Gastrocnemius medialis (tissue), 4 donors: ENCODE measurements around the gene SORL1. TPM values are rescaled to one million over a fixed set of nuclear protein-coding genes. Genes with fewer than 3 reads are reported as not detected.

Experiments
- ATAC-seq, 2 donors: fragments of 150-250 bp; one replicate each; pipeline ENCODE4 v1.9.1; 2016
- DNase-seq, 2 donors: peaks; one replicate each; pipeline ENCODE4 v3.0.0-alpha.2; 2019
- H3K27ac ChIP-seq, 4 donors: fragments of 200-600 bp; sonication (generic); 1 replicate in 1 of 4; 2 replicates in 3 of 4; pipeline ENCODE4 v1.5.1; 2016 to 2018; ENCODE audit warnings: mild to moderate bottlenecking in 2 of 4, moderate library complexity in 1 of 4
- H3K27me3 ChIP-seq, 3 donors: fragments of 200-600 bp; sonication (generic) in 2 of 3; 1 replicate in 1 of 3; 2 replicates in 2 of 3; pipeline versions ENCODE4 v1.5.1 to v1.6.0; 2016 to 2019; ENCODE audit warnings: mild to moderate bottlenecking in 1 of 3, moderate library complexity in 1 of 3
- H3K36me3 ChIP-seq, 2 donors: fragments of 200-600 bp; sonication (generic) in 1 of 2; one replicate each; pipeline ENCODE4 v1.5.1; 2017 to 2018
- H3K4me1 ChIP-seq, 2 donors: fragments of 200-600 bp; sonication (generic) in 1 of 2; one replicate each; pipeline ENCODE4 v1.5.1; 2016 to 2017; ENCODE audit warnings: mild to moderate bottlenecking in 2 of 2
- H3K4me3 ChIP-seq, 4 donors: fragments of 200-600 bp; sonication (generic) in 3 of 4; 1 replicate in 1 of 4; 2 replicates in 3 of 4; pipeline ENCODE4 v1.5.1; 2016 to 2019; ENCODE audit warnings: mild to moderate bottlenecking in 2 of 4
- H3K9me3 ChIP-seq, 3 donors: fragments of 200-600 bp; sonication (generic) in 2 of 3; 1 replicate in 1 of 3; 2 replicates in 2 of 3; pipeline ENCODE4 v1.5.1; 2016 to 2019
- POLR2A ChIP-seq, 2 donors: fragments of 450-650 bp; IDR thresholded peaks; one replicate each; pipeline ENCODE4 v1.6.1; 2017; ENCODE audit warnings: antibody characterized with exemption in 2 of 2, mild to moderate bottlenecking in 2 of 2, moderate library complexity in 2 of 2
- in situ Hi-C, 4 donors: fragments of 200-750 bp; cut with MboI; loops; one replicate each; pipeline versions ENCODE4 v1.15.0 to v1.8.0; 2017; ENCODE audit warnings: low sequenced_read_pairs in 4 of 4
- intact Hi-C: fragments of 100-400 bp; cut with DNase I; formaldehyde crosslinking; loops from one replicate; pipeline ENCODE4 v1.15.1; 2023; ENCODE audit warnings: low total_unique reads
- total RNA-seq, 4 donors: library from RNA; depleted of rRNA; stranded (reverse); fragments of >200 nt; gene quantifications; one replicate each; pipeline versions ENCODE4 v1.1.0 to v1.2.3, GENCODE V29; 2016
- TF ChIP-seq, protein P1 (sequence below), 5 experiments: fragments of 450-650 bp in 3 of 5; fragments of 200-600 bp in 2 of 5; sonication (generic) in 2 of 5; IDR thresholded peaks in 4 of 5; conservative IDR thresholded peaks in 1 of 5; 1 replicate in 4 of 5; 2 replicates in 1 of 5; pipeline ENCODE4 v1.5.1; 2016 to 2019; ENCODE audit warnings: antibody characterized with exemption in 5 of 5, mild to moderate bottlenecking in 3 of 5, moderate library complexity in 3 of 5

The SORL1 gene
- total RNA-seq, 4 donors from 2014 or later: 0.78 to 2.7 (median 2.3) TPM

DNA sequence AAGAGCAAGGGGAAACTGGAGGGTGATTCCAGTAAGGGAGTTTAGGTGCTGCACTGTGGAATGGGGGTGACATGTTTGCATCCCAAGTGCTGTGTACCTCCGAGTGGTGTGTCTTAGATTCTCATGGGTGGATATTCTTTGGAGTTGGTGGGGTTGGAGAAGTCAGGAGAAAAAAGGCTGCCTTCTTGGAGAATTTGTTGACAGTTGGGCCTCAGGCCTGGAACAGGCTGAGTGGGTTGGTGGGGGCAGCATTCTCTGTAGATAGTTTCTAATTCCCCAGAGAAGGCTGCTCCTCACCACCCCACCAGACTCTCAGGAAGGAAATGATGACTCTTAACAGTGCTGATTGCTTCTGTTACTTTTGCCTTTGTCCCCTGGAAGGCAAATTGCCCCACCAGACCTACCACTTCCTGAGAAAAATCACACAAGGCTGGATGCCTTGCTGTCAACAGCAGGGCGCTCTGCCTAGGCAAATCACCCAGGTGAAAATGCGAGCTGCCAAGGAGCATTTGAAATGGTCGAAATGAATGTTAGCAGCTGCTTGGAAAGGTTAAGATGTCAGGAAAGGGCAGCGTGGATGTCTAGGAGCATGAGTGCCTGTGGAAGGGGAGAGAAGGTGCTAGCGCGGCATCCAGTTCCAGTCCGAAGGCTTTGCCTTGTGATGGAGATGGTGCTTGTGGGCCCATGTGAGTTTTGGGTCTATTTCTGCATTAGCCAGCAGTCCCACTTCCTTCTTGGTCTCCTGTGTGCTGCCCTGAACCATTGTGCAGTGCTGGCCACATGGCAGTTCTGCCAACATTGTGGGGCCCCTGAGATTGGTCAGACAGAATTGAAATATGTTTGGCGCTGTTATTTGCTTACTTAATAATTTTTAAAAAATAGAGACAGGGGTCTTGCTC is 30.4 kb downstream of the SORL1 start:
- H3K27ac ChIP-seq: no peak overlapping the region
- no peaks in the 10 kb centered on the region for H3K27me3 ChIP-seq
- DNase-seq (no peak), ATAC-seq (no peak)
- no peaks in the 10 kb centered on the region for H3K4me1 ChIP-seq
- H3K9me3 ChIP-seq: no peaks in the 10 kb centered on the region
- H3K4me3 ChIP-seq: no peak overlapping the region
- TF ChIP-seq, protein P1, sequence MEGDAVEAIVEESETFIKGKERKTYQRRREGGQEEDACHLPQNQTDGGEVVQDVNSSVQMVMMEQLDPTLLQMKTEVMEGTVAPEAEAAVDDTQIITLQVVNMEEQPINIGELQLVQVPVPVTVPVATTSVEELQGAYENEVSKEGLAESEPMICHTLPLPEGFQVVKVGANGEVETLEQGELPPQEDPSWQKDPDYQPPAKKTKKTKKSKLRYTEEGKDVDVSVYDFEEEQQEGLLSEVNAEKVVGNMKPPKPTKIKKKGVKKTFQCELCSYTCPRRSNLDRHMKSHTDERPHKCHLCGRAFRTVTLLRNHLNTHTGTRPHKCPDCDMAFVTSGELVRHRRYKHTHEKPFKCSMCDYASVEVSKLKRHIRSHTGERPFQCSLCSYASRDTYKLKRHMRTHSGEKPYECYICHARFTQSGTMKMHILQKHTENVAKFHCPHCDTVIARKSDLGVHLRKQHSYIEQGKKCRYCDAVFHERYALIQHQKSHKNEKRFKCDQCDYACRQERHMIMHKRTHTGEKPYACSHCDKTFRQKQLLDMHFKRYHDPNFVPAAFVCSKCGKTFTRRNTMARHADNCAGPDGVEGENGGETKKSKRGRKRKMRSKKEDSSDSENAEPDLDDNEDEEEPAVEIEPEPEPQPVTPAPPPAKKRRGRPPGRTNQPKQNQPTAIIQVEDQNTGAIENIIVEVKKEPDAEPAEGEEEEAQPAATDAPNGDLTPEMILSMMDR (IDR thresholded peaks at IDR 0.05 in 4 of 5, conservative IDR thresholded peaks at IDR 0.05 in 1 of 5): no peak
- intact Hi-C loops: no loop called here
- H3K36me3 ChIP-seq: no peaks in the 10 kb centered on the region
- in situ Hi-C loops: no loop called here

DNA sequence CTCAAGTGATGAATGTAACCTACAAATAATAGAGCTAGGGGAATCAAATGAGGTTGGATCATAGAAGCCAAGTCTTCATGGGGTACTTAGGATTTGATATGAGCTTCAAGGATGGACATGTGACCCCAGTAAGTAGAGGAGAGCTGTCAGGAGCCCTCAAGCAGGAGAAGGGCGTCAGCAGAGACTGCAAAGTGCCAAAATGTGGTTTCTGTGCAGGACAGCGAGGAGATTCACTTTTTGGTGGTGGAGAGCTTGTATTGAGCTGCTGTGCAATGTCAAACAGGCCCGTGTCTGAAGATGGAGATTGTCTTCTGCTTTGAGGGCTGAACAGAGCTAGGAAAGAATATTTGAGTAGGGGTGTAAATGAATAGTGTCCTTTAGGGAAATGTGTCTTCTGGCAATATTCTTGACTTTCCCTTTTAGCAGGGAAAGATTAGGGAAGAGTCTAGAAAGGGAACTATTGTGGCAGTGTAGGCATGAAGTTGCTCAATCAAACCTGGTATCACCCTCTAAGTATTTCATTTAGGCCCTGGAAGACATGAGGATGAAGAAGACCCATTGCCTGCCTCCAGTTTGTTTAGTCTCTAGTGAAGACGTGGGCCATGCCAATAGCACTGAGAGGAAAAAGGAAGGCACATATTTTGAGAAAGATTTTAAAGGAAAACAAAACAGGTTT is 31.8 kb downstream of the SORL1 start:
- DNase-seq: no peak
- no peak for ATAC-seq
- H3K27ac ChIP-seq: no peak overlapping the region
- H3K9me3 ChIP-seq: no peaks in the 10 kb centered on the region
- intact Hi-C loops: no loop called here
- no peaks in the 10 kb centered on the region for H3K36me3 ChIP-seq
- no peaks in the 10 kb centered on the region for H3K4me1 ChIP-seq
- H3K27me3 ChIP-seq: no peaks in the 10 kb centered on the region
- H3K4me3 ChIP-seq: no peak overlapping the region
- no peak for TF ChIP-seq POLR2A (IDR thresholded peaks at IDR 0.05)
- TF ChIP-seq, protein P1 (IDR thresholded peaks at IDR 0.05 in 4 of 5, conservative IDR thresholded peaks at IDR 0.05 in 1 of 5): no peak
- in situ Hi-C loops: no loop called here

DNA sequence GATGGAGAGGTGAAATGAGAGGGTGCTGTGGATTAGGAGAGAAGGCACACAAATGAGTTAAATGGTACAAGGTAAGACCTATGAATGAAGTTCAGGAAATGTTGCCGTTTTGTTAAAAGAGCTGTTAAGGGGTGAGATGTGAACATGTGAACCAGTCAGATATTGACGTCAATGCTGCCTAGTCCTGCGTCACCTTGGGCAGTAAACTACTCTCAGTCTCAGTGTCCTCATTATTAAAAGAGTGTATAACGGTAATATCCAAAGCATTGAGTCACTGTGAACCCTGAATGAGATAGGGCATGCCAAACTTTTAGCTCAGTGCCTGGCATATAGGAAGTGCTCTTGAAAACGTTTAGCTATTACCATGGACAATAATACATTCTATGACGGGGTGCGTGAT is 33.1 kb downstream of the SORL1 start:
- intact Hi-C loops: no loop called here
- ATAC-seq (no peak), DNase-seq (no peak)
- Histone ChIP-seq H3K4me1 (no peaks in the 10 kb centered on the region), H3K27ac (no peak overlapping the region), H3K36me3 (no peaks in the 10 kb centered on the region), H3K9me3 (no peaks in the 10 kb centered on the region), H3K27me3 (no peaks in the 10 kb centered on the region), H3K4me3 (no peak overlapping the region)
- TF ChIP-seq POLR2A (IDR thresholded peaks at IDR 0.05): no peak
- TF ChIP-seq, protein P1 (IDR thresholded peaks at IDR 0.05 in 4 of 5, conservative IDR thresholded peaks at IDR 0.05 in 1 of 5): no peak
- in situ Hi-C loops: no loop called here

GRCh38 chr11:121486054-121486453 is 33.9 kb downstream of the SORL1 start:
- Histone ChIP-seq H3K4me3 (no peak overlapping the region), H3K9me3 (no peaks in the 10 kb centered on the region), H3K27ac (no peak overlapping the region), H3K36me3 (no peaks in the 10 kb centered on the region), H3K4me1 (no peaks in the 10 kb centered on the region), H3K27me3 (no peaks in the 10 kb centered on the region)
- in situ Hi-C loops: no loop called here
- DNase-seq (no peak), ATAC-seq (no peak)
- TF ChIP-seq, protein P1 (IDR thresholded peaks at IDR 0.05 in 4 of 5, conservative IDR thresholded peaks at IDR 0.05 in 1 of 5): no peak
- no peak for TF ChIP-seq POLR2A (IDR thresholded peaks at IDR 0.05)
- intact Hi-C loops: no loop called here
